NT2/D1 (cell line): ENCODE measurements around the gene CNGB1.

Experiments used
- SUZ12 ChIP-seq: IDR thresholded peaks from 2 replicates; pipeline ENCODE4 v1.6.1; 2011; ENCODE audit not compliant: insufficient read length, insufficient read depth; ENCODE audit errors: extremely low read depth
- YY1 ChIP-seq: IDR thresholded peaks from 2 replicates; pipeline ENCODE4 v1.6.1; 2011; ENCODE audit not compliant: insufficient read length, insufficient read depth
- ZNF274 ChIP-seq: IDR thresholded peaks from 2 replicates; pipeline ENCODE4 v1.6.1; 2011; ENCODE audit warnings: mild to moderate bottlenecking, low read depth, low read length

GRCh38 chr16:57981636-57982035 lies 10.7 kb upstream of the CNGB1 start:
- no peak for TF ChIP-seq ZNF274
- TF ChIP-seq SUZ12, result no peak
- no peak for TF ChIP-seq YY1
